Left renal cortex interstitium (tissue), 4 donors: Measurements from ENCODE around the gene TNNI3K. TPM values are rescaled to one million over a fixed set of nuclear protein-coding genes. Genes with fewer than 3 reads are reported as not detected.

Experiments
- DNase-seq, 4 donors: peaks; one replicate each; pipeline ENCODE4 v3.0.0-alpha.2; 2013; ENCODE audit warnings: low read depth in 4 of 4, low spot score in 2 of 4, missing footprints in 1 of 4
- polyA plus RNA-seq, 4 donors: library from polyadenylated mRNA; unstranded; fragments of 120-200 nt; gene quantifications; one replicate each; pipeline ENCODE4 v1.2.1, GENCODE V29; 2013; ENCODE audit not compliant: insufficient read length in 4 of 4

Gene TNNI3K
- polyA plus RNA-seq, 4 donors: 0.68 to 2.2 (median 1.7) TPM

DNA sequence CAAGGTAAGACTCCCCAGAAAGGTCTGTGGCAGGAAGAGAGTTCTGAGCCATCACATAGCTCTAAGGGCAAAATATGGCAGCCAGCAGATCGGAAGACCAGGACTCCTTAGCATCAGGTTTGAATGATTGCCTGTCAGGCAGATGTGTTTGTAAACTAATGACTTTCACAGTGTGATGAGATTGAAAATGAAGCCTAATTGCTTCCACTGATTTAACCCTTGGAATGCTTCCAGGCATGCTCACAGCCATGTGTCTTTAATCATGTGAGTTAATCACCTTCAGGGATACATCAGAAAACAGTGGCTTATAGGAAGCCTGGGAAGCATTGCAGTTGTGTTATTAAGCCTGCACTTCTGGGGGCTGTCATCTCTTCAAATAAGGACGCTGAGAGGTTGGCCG, 194.4 kb downstream of the TNNI3K start:
- DNase-seq: no peak

DNA sequence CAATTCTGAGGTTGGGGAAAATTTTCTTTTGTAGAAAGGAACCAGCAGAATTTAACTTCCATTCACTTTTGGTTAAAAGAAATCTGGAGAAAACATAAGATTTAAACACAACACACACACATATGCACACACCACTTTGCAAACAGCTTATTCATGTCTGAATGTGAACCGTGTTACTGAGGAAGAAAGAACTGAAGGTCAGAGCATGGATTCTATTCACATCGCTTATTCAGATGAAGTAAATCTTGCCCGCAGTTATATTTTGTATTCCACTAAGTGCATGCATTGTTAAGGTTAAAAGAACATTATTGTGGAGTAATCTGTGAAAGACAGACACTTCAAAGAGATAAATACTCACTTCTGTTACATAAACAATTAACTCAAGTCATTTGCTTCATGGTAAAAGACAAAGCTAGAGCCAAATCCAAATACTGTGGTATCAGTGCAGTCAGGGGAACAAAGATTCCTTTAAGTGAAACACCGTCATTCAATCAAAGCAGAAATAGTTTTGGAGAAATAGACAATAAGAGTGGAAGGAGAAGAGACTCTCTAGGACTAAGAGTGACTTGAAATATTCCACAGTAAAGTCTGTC, 195.3 kb downstream of the TNNI3K start:
- no peak for DNase-seq

DNA sequence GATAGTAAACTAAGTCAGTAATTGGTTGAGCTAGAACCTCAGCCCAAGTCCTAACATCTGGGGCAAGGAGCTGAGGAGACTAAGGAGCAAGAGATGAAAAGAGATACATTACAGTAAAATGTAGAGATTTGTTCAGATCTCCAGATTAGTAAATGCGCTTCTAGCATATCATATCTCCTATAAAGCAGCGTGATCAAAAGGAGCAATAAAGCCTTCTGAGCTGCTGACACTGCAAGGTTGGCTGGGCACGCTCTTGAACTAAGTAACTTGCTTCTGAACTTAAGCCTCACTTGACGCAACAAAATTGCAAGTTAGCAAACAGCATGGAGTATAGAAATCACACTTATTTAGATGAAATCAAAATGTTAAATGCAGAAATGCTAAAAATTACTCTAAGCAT, 196.3 kb downstream of the TNNI3K start:
- no peak for DNase-seq

DNA sequence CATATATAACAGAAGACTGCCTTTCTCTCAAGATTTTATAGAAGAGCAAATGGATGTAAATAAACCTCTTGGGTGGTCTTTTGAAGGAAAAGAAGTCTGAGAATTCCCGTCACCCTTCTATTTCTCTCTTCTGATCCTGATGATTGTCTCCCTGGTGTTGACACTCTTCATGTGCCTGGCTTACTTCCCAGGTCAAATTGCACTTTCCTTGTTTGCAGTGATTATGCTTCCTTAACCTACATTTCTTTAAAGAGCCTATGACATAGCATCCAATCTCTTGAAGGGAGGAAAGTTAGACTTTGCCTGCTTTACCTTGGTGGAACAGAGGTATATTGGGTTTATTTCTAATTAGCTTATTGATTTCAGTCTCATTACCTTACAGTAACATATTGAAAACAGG, 197.1 kb downstream of the TNNI3K start:
- no peak for DNase-seq

DNA sequence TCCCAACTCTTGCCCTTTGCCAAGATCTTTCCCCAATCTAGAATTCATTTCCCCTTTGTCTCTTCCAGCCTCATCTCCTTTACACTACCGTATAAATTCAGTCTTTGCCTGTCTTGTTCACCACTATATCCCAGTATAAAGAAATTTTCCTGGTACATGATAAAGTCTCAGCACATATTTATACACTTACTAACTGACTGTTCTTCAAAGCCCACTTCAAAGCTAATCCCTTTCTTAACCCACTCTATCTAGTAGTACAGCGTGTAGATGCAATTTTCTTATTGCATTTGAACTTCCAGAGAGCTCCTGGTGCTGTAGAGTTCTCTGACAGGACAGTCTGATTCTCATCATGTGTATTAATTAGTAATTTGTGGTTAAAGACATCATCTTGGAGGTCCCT, 199.1 kb downstream of the TNNI3K start:
- no peak for DNase-seq

DNA sequence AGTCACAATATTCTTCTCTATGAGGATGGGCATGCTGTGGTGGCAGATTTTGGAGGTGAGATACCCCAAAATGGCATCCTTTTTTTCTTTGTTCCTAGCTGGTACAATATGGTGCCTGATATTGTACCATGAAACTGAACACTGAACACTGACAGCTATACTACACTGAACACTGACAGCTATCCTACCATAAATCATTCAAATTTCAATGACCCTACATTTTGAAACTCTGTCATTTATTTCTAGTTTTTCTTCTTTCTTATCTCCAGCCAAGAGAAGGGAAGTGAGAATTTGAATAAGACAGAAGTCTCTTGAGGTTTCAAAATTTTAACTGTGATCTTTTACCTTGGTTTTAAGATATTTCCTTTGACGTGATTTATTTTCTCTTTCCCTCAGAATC, 200.9 kb downstream of the TNNI3K start:
- no peak for DNase-seq

DNA sequence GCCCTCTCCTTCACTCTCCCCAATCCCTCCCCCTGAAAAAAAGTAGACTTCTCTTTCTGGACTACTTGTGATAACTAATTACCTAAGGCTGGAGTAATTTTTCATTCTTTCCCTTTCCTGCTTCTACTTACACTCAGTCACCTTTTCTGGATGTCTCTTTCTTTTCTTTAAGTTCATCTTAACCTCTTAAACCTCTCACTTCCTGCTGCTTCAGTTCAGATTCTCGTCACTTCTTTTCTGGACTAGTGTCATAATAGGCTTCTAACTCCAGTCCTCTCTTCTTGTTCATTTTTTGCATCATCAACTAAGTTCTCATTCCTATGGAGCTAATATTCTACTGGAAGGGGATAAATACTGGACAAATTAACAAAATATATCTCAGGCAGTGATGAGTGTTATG, 201.8 kb downstream of the TNNI3K start:
- no peak for DNase-seq

DNA sequence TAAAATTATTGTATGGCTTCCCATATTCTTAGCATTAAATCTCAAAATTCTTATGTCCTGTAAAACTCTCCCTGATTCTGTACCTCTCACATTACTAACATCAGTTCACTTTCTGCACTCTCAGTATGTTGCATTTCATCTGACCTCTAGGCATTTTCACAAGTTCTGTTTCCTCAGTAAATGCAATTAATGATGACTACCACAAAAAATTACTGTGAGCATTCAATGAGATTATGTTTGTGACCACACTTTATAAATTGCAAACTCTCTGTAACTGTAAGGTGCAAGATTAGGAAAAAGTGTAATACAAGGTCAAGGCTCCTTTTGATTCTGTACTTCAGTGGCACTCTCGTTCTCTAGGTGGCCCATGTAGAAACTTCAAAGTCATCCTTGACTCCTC, 216.8 kb downstream of the TNNI3K start:
- no peak for DNase-seq

DNA sequence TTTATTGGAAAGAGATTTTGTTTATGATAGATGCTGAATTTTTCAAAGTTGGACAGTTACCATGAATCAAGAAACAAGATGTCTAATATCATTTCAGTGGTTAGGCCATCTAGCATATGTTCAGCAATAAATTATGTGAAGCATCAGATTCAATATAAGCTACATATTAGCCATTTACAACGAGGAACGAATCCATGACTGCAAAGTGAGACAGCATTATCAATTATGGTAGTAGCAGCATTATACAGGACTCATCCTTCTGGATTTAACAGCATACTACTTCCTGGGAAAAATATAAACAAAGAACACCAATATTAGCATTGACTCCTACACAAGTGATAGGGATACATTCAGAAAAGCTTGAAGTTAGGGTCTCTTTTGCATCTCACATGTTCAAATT, 218.1 kb downstream of the TNNI3K start:
- no peak for DNase-seq

DNA sequence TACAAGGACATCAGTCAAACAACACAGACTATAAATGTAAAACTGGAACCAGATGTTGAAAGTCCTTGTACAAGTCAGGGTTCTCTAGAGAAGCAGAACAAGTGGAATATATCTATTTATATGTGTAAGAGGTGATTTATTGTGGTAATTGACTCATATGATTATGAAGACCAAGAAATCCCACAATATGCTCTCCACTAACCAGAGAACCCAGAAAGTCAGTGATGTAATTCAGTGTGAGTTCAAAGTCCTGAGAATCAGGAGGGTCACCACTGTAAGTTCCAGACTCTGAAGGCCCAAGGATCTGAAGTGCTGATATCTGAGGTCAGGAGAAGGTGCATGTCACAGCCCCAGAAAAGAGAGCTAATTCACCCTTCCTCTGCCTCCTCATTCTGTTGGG, 220.2 kb downstream of the TNNI3K start:
- no peak for DNase-seq

DNA sequence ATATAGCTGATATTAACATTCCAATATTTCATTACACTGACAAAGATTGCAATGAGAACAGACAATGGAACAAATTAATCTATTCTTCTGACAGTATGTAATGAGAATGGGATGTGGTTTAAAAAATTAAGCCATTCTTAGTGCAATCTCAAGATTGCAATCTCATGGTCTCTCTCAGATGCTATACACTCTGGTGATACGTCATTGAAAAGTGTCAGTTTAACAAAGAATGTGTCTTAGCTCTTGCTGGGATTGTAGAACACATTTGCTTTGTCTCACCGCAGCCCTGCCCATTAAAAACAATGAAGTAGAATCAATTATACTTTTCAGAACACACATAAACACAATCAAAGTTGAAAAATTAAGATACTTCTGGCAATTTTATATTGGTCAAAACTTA, 222.1 kb downstream of the TNNI3K start:
- no peak for DNase-seq

DNA sequence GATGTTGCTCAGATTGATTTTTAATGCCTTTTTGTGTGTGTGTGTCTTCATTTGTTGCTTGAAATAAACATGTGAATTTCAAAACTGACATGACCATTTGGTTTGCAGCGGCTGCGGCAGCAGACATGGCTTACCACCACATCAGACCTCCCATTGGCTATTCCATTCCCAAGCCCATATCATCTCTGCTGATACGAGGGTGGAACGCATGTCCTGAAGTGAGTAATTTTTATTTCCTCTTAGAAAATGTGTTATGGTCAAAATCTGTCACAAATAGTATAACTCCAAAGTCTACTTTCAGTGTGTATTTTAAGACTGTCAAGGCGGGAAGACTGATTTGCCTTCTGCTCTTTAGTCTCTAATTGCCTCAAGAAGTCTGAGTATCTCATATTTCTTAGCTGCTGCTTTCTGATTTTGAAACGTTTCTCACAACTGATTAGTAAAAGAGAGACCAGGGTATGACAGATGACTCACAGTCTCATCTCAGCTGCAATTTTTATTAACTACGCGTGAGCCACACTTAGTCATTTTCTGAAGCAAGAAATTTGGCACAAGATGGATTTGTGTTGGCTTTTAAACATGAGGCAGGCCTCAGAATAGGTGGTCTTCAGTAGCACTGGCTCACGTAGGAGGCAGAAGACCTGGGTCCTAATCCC, 228.3 kb downstream of the TNNI3K start:
- no peak for DNase-seq

DNA sequence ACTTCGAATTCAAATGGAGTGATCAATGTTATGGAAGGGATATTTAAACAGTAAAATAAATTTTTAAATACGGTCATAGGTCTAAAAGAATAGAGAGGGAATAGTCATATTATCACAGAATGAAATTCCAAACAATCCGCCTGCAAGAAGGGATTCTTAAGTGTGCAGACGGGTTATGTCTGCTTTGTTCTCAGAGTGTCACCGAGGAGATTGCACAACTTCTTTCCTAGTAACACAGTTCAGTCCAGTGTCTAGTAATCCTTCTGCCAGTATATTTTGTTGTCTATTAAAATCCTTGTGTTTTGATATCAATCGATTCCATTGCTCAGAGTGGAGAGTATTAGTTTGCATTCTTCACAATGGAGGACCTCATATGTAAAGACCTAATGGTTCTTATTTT, 228.8 kb downstream of the TNNI3K start:
- no peak for DNase-seq

DNA sequence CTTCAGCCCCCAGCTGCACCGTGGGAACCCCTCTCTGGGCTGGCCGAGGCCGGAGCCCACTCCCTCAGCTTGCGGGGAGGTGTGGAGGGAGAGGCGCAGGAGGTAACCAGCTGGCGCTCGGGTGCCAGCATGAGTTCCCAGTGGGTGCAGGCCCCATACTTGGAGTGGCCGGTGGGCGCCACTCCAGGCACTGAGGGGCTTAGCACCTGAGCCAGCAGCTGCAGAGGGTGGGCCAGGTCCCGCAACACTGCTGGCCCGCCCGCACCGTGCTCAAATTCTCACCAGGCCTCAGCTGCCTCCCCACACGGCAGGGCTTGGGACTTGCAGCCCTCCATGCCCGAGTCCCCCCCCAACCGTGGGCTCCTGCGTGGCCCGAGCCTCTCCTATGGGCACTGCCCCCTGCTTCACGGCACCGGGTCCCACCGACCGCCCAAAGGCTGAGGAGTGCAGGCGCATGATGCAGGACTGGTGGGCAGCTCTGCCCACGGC, 230.1 kb downstream of the TNNI3K start:
- DNase-seq: no peak

DNA sequence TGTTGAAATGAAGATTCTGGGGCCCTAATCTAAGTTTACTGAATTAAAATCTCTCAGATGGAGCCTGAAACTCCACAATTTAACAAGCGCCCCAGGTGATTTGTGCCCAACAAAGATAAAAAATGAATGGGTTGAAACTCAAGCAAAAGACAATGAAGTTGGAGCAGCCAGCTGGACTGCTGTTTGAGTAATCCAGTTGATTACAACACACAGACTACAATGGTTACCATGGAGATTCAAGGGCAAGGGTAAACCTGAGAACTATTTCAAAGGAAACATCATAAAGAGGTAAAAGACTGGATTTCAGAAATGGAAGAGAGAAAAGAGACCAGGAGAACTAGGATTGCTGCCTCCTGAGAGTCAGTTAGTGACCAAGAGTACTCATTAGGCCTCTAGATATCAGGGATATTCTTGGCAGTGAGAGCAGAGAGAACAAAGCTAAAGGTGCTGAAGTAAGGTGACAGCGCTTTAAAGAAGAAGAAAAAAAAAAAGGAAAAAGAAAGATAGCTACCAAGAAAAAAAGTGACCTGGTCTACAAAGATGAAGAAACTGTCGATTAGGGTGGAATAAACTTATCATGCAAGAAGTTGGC, 232.7 kb downstream of the TNNI3K start:
- no peak for DNase-seq

DNA sequence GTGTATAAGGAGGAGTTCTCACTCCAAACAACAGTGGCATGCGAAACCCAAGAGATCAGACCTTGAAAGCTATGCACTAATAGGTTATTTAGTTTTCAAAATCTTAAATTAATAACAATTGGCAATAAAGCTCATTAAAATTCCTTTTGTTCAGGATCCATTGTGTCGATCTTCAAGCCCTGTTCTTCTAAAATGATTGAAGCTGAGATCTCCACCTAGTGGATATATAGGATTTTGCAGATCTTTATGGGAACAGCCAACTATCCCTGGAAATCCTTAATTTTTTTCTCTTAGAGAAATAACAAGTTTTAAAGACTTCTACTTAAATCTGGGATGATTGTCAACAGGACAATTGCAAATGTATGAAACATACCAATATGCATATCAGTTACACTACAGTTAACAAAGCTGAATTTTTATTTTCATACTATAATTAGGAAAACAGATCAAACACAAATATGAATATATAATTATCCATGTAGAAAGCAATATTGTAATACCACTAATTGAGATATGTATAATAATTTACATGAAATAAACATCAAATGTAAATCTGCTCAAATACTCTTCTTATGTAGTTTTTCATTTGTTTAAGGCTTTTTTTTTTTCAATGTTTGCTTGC, 233.9 kb downstream of the TNNI3K start:
- peak in 1 of 4 donors; percentile 50 for DNase-seq

DNA sequence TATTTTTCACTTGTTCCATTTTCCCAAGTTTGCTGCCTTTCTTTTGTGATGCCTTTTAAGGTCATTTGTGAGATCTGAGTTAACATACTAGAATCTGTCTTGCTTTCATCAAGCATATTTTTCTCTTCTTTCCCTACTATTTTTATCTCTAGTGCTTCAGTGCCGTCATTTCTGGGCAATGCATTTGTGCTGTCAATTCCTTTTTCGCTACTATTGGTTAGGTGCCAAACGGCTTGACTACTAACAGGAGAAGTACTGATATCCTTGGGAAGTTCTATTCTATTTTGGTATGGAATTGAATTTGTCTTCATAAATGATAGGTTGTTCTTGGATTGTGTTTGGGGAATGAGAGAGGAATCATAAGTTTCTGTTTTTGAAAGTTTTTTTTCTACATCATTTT, 235.1 kb downstream of the TNNI3K start:
- no peak for DNase-seq

DNA sequence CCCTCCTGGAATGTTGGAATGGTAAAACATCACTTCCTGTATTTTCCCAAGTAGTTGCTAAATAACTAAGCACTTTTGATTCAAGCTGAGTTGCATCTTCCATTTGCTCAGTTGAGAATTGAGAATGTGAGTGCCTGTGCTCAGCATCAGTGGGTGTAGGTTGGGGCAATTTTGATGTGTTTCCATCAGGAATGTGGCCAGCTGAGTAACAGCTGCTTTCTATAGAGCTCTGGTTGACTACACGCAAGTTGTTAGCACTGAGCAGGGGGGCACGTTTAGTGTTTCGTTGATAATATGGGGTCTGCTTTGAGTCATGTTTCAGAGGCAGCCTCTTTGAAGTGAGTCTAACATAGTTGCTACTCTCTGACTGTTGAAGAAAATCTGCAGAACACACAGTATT, 235.7 kb downstream of the TNNI3K start:
- DNase-seq: no peak

DNA sequence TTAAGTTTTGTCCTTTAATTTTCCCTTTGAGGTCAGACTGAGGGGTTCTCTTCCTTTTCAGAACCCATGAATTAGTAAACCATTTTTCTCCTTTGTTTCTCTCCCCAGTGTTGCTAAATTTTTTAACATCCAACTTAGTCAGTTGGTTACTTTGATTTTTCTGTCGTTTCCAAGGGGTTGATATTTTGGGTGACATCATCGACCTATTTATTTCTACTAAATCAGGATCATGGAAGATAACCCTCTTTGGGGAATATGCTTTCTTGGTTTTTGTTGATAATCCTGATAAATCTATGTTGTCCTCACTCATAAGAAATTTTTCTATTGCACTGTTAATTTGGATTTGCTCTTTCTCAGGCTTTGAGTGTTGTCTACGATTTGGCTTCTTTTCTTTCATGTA, 236.3 kb downstream of the TNNI3K start:
- no peak for DNase-seq

DNA sequence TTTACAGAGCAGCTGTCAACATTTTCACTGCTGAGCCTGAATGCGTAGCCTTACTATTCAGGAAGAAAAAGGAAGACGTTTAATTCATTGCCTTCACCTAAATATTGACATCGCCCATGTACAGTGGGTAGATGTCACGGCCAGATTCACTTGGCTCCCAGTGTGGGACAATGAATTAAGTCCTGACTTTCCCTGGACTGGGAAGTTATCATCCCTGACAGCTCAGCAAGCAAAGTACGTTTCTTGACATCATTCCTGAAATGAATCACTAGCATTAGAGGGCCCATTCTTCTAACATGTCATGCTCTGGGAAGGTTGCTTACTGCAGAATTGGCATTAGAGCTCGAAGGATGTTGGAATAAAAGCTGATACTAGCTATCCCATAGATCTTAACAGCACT, 239.4 kb downstream of the TNNI3K start:
- no peak for DNase-seq

DNA sequence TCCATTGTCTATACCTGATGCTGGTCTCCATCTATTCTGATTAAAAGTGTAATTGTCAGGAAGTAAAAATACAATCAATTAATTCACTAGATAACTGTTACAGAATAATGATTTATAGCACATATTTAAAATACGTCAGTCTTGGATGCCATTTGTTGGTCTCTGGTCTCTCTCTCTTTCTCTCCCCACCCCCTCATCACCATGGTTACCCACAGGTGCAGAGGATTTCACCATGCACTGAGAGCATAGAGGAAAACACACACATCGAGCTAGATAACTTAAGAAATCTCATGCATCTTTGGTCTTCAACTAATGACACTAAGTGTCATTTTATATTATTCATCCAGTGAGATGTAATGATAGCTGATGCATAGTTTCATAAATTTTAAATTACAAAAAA, 243.8 kb downstream of the TNNI3K start:
- no peak for DNase-seq

DNA sequence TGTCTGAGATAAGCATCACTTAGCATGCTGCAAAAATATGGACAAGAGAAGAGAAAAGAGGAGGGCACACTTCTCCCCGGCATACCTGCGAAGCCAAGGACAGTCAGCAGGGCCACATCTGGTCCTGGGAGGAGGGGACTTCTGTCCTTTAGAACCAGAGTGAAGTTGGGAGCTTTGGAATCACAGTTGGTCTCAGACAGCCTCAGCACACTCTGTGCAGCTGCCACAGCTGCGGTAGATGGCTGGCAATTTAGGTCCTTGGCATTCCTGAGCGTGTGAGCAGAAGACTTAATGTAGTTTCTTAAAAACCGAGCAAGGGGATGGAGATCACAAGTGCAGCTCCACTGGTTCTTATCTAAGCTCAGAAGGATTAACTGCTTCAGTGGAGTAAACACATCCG, 244.9 kb downstream of the TNNI3K start:
- no peak for DNase-seq
